ENCODE data around the gene TPRA1. TPM values are rescaled to one million over a fixed set of nuclear protein-coding genes. Genes with fewer than 3 reads are reported as not detected.

TPRA1 gene
- total RNA-seq, 1 experiment from 2014 or later, result 20.0 TPM

DNA sequence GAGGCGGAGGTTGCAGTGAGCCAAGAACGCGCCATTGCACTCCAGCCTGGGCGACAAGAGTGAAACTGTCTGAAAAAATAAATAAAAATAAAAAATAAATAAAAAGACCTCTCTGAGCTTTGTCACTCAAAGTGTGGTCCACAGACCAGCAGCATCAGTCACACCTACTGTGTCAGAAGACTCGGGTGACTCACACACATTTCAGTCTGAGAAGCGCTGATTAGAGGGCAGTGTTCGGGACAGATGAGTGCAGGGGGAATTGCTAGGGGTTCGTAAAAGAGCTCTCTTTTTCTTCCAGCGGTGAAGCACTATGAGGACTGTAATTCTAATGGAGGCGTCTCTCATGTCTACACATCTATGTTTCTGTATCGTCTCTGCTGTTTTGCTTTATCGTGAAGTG lies 44.1 kb upstream of the TPRA1 start:
- Histone ChIP-seq H2BK5ac (ENCODE audit: insufficient read length, low read length) (no peak overlapping the region), H3K4me1 (ENCODE audit: insufficient read depth, low read length) (no peaks in the 10 kb centered on the region; the same call in 1 of the 2 replicates), H4K20me1 (ENCODE audit: control insufficient read depth, insufficient read depth, insufficient read length) (peaks cover 7% of the 10 kb centered on the region), H2BK15ac (ENCODE audit: low read depth, low read length) (no peak overlapping the region), H2AK5ac (ENCODE audit: insufficient read length, low read length) (no peak overlapping the region), H3K27ac (ENCODE audit: insufficient read length, low read depth, low read length) (no peak overlapping the region), H3K79me1 (ENCODE audit: insufficient read depth, low read depth, low read length, poor library complexity, severe bottlenecking) (no peaks in the 10 kb centered on the region), H4K8ac (replicated peaks; ENCODE audit: insufficient read length, low read depth, low read length) (no peak overlapping the region), H2BK20ac (ENCODE audit: low read depth, low read length, poor library complexity, severe bottlenecking) (no peak overlapping the region), H3K23ac (ENCODE audit: insufficient read length, low read depth, low read length) (no peak overlapping the region), H2BK120ac (ENCODE audit: low read depth, low read length, poor library complexity, severe bottlenecking) (no peak overlapping the region), H4K91ac (ENCODE audit: insufficient read length, low read depth, low read length) (no peak overlapping the region), H3K18ac (ENCODE audit: insufficient read length, low read depth, low read length) (no peak overlapping the region), H2BK12ac (ENCODE audit: insufficient read length, low read depth, low read length) (no peak overlapping the region), H2AFZ (ENCODE audit: low read length) (no peak overlapping the region), H3K9ac (ENCODE audit: extremely low read depth, insufficient read length, low read length) (no peak overlapping the region), H3K56ac (ENCODE audit: insufficient read length, low read depth, low read length) (no peak overlapping the region), H4K5ac (ENCODE audit: insufficient read length, low read depth, low read length) (no peak overlapping the region), H3K9me3 (ENCODE audit: control insufficient read depth, low read depth, low read length) (no peaks in the 10 kb centered on the region), H3K23me2 (ENCODE audit: insufficient read length, low read depth, low read length, poor library complexity, severe bottlenecking) (no peaks in the 10 kb centered on the region), H3K14ac (ENCODE audit: insufficient read depth, low read length) (no peak overlapping the region), H3K79me2 (ENCODE audit: insufficient read depth, low read length) (no peaks in the 10 kb centered on the region), H3K4me2 (ENCODE audit: insufficient read depth, insufficient read length, low read length) (no peak overlapping the region), H3K4ac (ENCODE audit: low read depth, low read length) (no peak overlapping the region), H3K27me3 (ENCODE audit: insufficient read depth, low read length) (no peaks in the 10 kb centered on the region; the same call in 1 of the 2 replicates), H3T11ph (ENCODE audit: low read length) (no peak overlapping the region)
- no peak overlapping the region for H3K4me3 Mint-ChIP-seq
- H3K27me3 Mint-ChIP-seq (ENCODE audit: low read depth), result peaks cover 14% of the 10 kb centered on the region
- 0 out of 7 replicates have a peak overlapping the region, but pooled peaks of 1 of the 3 experiments have one; percentile 22 for H3K27ac Mint-ChIP-seq
- WGBS (ENCODE audit: extremely low coverage, insufficient read length, low lambda C conversion rate), result no CpG with 5 or more reads among the region's 12 CpGs
- H3K4me1 Mint-ChIP-seq, result peaks cover 20 to 40% of the 10 kb centered on the region in 2 experiments
- peaks cover 0 to 2% (median 0%) of the 10 kb centered on the region in 3 experiments; a peak in 1 of 7 replicates for H3K36me3 Mint-ChIP-seq (ENCODE audit: insufficient read depth in 1 of 3, low read depth in 3 of 3)
- H3K9me3 Mint-ChIP-seq, result no peaks in the 10 kb centered on the region; a peak in 1 of 5 replicates
- TF ChIP-seq, protein P1, sequence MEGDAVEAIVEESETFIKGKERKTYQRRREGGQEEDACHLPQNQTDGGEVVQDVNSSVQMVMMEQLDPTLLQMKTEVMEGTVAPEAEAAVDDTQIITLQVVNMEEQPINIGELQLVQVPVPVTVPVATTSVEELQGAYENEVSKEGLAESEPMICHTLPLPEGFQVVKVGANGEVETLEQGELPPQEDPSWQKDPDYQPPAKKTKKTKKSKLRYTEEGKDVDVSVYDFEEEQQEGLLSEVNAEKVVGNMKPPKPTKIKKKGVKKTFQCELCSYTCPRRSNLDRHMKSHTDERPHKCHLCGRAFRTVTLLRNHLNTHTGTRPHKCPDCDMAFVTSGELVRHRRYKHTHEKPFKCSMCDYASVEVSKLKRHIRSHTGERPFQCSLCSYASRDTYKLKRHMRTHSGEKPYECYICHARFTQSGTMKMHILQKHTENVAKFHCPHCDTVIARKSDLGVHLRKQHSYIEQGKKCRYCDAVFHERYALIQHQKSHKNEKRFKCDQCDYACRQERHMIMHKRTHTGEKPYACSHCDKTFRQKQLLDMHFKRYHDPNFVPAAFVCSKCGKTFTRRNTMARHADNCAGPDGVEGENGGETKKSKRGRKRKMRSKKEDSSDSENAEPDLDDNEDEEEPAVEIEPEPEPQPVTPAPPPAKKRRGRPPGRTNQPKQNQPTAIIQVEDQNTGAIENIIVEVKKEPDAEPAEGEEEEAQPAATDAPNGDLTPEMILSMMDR (conservative IDR thresholded peaks at IDR 0.05), result no peak
- DNase-seq, result no peak

Data from H9 (cell line).